Activated naive CD4-positive, alpha-beta T cell treated with anti-CD3 and anti-CD28 coated beads, Interleukin-2, amount 10 ng/mL, durations not matched to agents 7 days and 5 days (primary cell): Measurements from ENCODE around the gene PDHX.

ENCODE experiments used
- CTCF ChIA-PET: fragments of 350-600 bp; sonication (Branson Sonifier 250); formaldehyde crosslinking; loops from one replicate; lab custom pipeline; 2021; ENCODE audit warnings: antibody characterized with exemption; lab: Charles Lee
- DNase-seq: peaks from one replicate; pipeline ENCODE4 v3.0.0-alpha.2; 2020
- H3K27ac Mint-ChIP-seq: one replicate; pipeline ENCODE4 v1.8.0; 2021; ENCODE audit warnings: mild to moderate bottlenecking, moderate library complexity, mixed read lengths
- H3K27me3 Mint-ChIP-seq: one replicate; pipeline ENCODE4 v1.8.0; 2021; ENCODE audit warnings: mild to moderate bottlenecking, mixed read lengths
- H3K36me3 Mint-ChIP-seq: one replicate; pipeline ENCODE4 v1.8.0; 2021; ENCODE audit warnings: mixed read lengths
- H3K4me1 Mint-ChIP-seq: one replicate; pipeline ENCODE4 v1.8.0; 2021; ENCODE audit warnings: mixed read lengths
- H3K4me3 Mint-ChIP-seq: one replicate; pipeline ENCODE4 v1.8.0; 2021; ENCODE audit warnings: mild to moderate bottlenecking, moderate library complexity, mixed read lengths
- H3K9me3 Mint-ChIP-seq: one replicate; pipeline ENCODE4 v1.8.0; 2021; ENCODE audit warnings: mixed read lengths

Gene PDHX

GRCh38 chr11:34921156-34921555, 4.7 kb downstream of the PDHX start:
- H3K36me3 Mint-ChIP-seq: peaks cover 3% of the 10 kb centered on the region
- H3K9me3 Mint-ChIP-seq: no peaks in the 10 kb centered on the region
- no peaks in the 10 kb centered on the region for H3K27me3 Mint-ChIP-seq
- CTCF ChIA-PET: no interaction called here
- H3K27ac Mint-ChIP-seq: no peak overlapping the region
- H3K4me1 Mint-ChIP-seq: peaks cover 19% of the 10 kb centered on the region
- no peak for DNase-seq
- no peak overlapping the region for H3K4me3 Mint-ChIP-seq

GRCh38 chr11:34924714-34925113, 8.3 kb downstream of the PDHX start:
- Mint-ChIP-seq H3K27me3 (no peaks in the 10 kb centered on the region), H3K9me3 (no peaks in the 10 kb centered on the region), H3K4me1 (peaks cover 4% of the 10 kb centered on the region), H3K4me3 (no peak overlapping the region), H3K36me3 (peaks cover 3% of the 10 kb centered on the region), H3K27ac (peak overlapping the region; percentile 9)
- no peak for DNase-seq
- CTCF ChIA-PET: interaction anchor here (0.8 to 5.7 kb wide), 11 partner anchors 8 to 560 kb away, joined by 3 to 97 read pairs (median 4); partner anchors contain the start of genes APIP and PDHX

- no peak for DNase-seq
These were observed 9.8 kb downstream of the PDHX start for GRCh38 chr11:34926101-34926830.

GRCh38 chr11:34926831-34927132, 10.4 kb downstream of the PDHX start:
- Mint-ChIP-seq H3K27me3 (no peaks in the 10 kb centered on the region), H3K9me3 (no peaks in the 10 kb centered on the region), H3K4me3 (no peak overlapping the region), H3K36me3 (peaks cover 2% of the 10 kb centered on the region), H3K27ac (no peak overlapping the region), H3K4me1 (peaks cover 7% of the 10 kb centered on the region)
- no peak for DNase-seq
- CTCF ChIA-PET: interaction anchor here (0.6 to 5.7 kb wide), 22 partner anchors 10 to 477 kb away, joined by 3 to 97 read pairs (median 4); partner anchors contain the start of genes APIP and PDHX

More at GRCh38 chr11:34926101-34926830, 9.8 kb downstream of the PDHX start:
- Mint-ChIP-seq H3K4me3 (no peak overlapping the region), H3K4me1 (peaks cover 7% of the 10 kb centered on the region), H3K27me3 (no peaks in the 10 kb centered on the region), H3K9me3 (no peaks in the 10 kb centered on the region), H3K36me3 (peaks cover 2% of the 10 kb centered on the region), H3K27ac (no peak overlapping the region)
- CTCF ChIA-PET: interaction anchor here (0.6 to 5.7 kb wide), 24 partner anchors 9 to 478 kb away, joined by 3 to 97 read pairs (median 4); partner anchors contain the start of genes APIP and PDHX

GRCh38 chr11:34928268-34928959, 12.0 kb downstream of the PDHX start:
- DNase-seq: no peak
- Mint-ChIP-seq H3K9me3 (no peaks in the 10 kb centered on the region), H3K4me1 (peaks cover 7% of the 10 kb centered on the region), H3K27ac (no peak overlapping the region), H3K36me3 (peaks cover 9% of the 10 kb centered on the region), H3K27me3 (no peaks in the 10 kb centered on the region), H3K4me3 (no peak overlapping the region)
- CTCF ChIA-PET: interaction anchor here (0.6 to 2.7 kb wide), 4 partner anchors 310 to 463 kb away, joined by 3 to 20 read pairs (median 6); no protein-coding TSS in a partner anchor

- no peak for DNase-seq
- peaks cover 7% of the 10 kb centered on the region for H3K4me1 Mint-ChIP-seq
- peaks cover 11% of the 10 kb centered on the region for H3K36me3 Mint-ChIP-seq
- CTCF ChIA-PET: interaction anchor here (0.6 to 2.7 kb wide), 6 partner anchors 71 to 556 kb away, joined by 3 to 8 read pairs (median 3); no protein-coding TSS in a partner anchor
- H3K27me3 Mint-ChIP-seq: no peaks in the 10 kb centered on the region
- no peak overlapping the region for H3K4me3 Mint-ChIP-seq
- H3K27ac Mint-ChIP-seq: no peak overlapping the region
- no peaks in the 10 kb centered on the region for H3K9me3 Mint-ChIP-seq
These were observed 12.7 kb downstream of the PDHX start for GRCh38 chr11:34928960-34929680.

- H3K4me1 Mint-ChIP-seq: peaks cover 7% of the 10 kb centered on the region
- DNase-seq: no peak
- H3K27me3 Mint-ChIP-seq: no peaks in the 10 kb centered on the region
- CTCF ChIA-PET: interaction anchor here (0.6 to 2.7 kb wide), 5 partner anchors 70 to 555 kb away, joined by 3 to 8 read pairs (median 3); no protein-coding TSS in a partner anchor
- no peak overlapping the region for H3K27ac Mint-ChIP-seq
- H3K36me3 Mint-ChIP-seq: peaks cover 13% of the 10 kb centered on the region
- H3K4me3 Mint-ChIP-seq: no peak overlapping the region
- H3K9me3 Mint-ChIP-seq: no peaks in the 10 kb centered on the region
These were observed 13.7 kb downstream of the PDHX start for GRCh38 chr11:34929794-34930763.

GRCh38 chr11:34936945-34937629, 20.7 kb downstream of the PDHX start:
- Mint-ChIP-seq H3K4me3 (no peak overlapping the region), H3K9me3 (no peaks in the 10 kb centered on the region), H3K36me3 (peaks cover 35% of the 10 kb centered on the region), H3K27me3 (no peaks in the 10 kb centered on the region), H3K27ac (no peak overlapping the region), H3K4me1 (peaks cover 17% of the 10 kb centered on the region)
- CTCF ChIA-PET: interaction anchor here (0.7 to 1.5 kb wide), 3 partner anchors 11 to 474 kb away, joined by 3 to 4 read pairs (median 3); no protein-coding TSS in a partner anchor
- DNase-seq: no peak

GRCh38 chr11:34938611-34939010, 22.2 kb downstream of the PDHX start:
- Mint-ChIP-seq H3K4me1 (peaks cover 17% of the 10 kb centered on the region), H3K36me3 (peaks cover 29% of the 10 kb centered on the region), H3K9me3 (no peaks in the 10 kb centered on the region), H3K27me3 (no peaks in the 10 kb centered on the region), H3K27ac (no peak overlapping the region), H3K4me3 (no peak overlapping the region)
- DNase-seq: no peak
- CTCF ChIA-PET: interaction anchor here (1.6 kb wide), 1 partner anchor 99 kb away, joined by 3 read pairs; no protein-coding TSS in a partner anchor

- no peaks in the 10 kb centered on the region for H3K27me3 Mint-ChIP-seq
- CTCF ChIA-PET: no interaction called here
These were observed 23.7 kb downstream of the PDHX start for GRCh38 chr11:34940026-34940677.

GRCh38 chr11:34941688-34942087, 25.3 kb downstream of the PDHX start:
- Mint-ChIP-seq H3K27me3 (no peaks in the 10 kb centered on the region), H3K27ac (no peak overlapping the region), H3K4me3 (no peak overlapping the region), H3K4me1 (peaks cover 8% of the 10 kb centered on the region), H3K9me3 (peaks cover 2% of the 10 kb centered on the region), H3K36me3 (peaks cover 25% of the 10 kb centered on the region)
- CTCF ChIA-PET: interaction anchor here (0.7 to 1.2 kb wide), 2 partner anchors 15 to 680 kb away, joined by 5 read pairs; no protein-coding TSS in a partner anchor
- no peak for DNase-seq

More at GRCh38 chr11:34940026-34940677, 23.7 kb downstream of the PDHX start:
- Mint-ChIP-seq H3K36me3 (peaks cover 28% of the 10 kb centered on the region), H3K4me3 (no peak overlapping the region), H3K27ac (no peak overlapping the region), H3K4me1 (peaks cover 17% of the 10 kb centered on the region), H3K9me3 (peaks cover 2% of the 10 kb centered on the region)
- no peak for DNase-seq

GRCh38 chr11:34944692-34945091, 28.3 kb downstream of the PDHX start:
- no peak overlapping the region for H3K4me3 Mint-ChIP-seq
- no peak for DNase-seq
- peaks cover 2% of the 10 kb centered on the region for H3K9me3 Mint-ChIP-seq
- peaks cover 22% of the 10 kb centered on the region for H3K36me3 Mint-ChIP-seq
- no peaks in the 10 kb centered on the region for H3K27me3 Mint-ChIP-seq
- CTCF ChIA-PET: no interaction called here
- H3K27ac Mint-ChIP-seq: no peak overlapping the region
- H3K4me1 Mint-ChIP-seq: peaks cover 2% of the 10 kb centered on the region
